Gastroesophageal sphincter (tissue), 4 donors: ENCODE results near the gene IL1B. TPM values are rescaled to one million over a fixed set of nuclear protein-coding genes. Genes with fewer than 3 reads are reported as not detected.
"Not testable (repeated sequence)": the region's sequence is repeated elsewhere in the genome, so short reads cannot be mapped to it uniquely, and the experiment has no call there.

Source experiments
- ATAC-seq: fragments of 150-250 bp; one replicate; pipeline ENCODE4 v1.9.1; 2016; ENCODE audit warnings: mild to moderate bottlenecking, moderate library complexity
- H3K27ac ChIP-seq, 4 donors: fragments of 200-600 bp; sonication (generic) in 3 of 4; 1 replicate in 3 of 4; 2 replicates in 1 of 4; pipeline ENCODE4 v1.5.1; 2016 to 2019
- H3K27me3 ChIP-seq: fragments of 200-600 bp; sonication (generic); one replicate; pipeline ENCODE4 v1.5.1; 2019
- H3K36me3 ChIP-seq, 2 donors: fragments of 200-600 bp; sonication (generic); one replicate each; pipeline ENCODE4 v1.5.1; 2019; ENCODE audit warnings: control low read depth in 1 of 2
- H3K4me1 ChIP-seq, 3 donors: fragments of 200-600 bp; sonication (generic); 1 replicate in 2 of 3; 2 replicates in 1 of 3; pipeline ENCODE4 v1.5.1; 2016 to 2019; ENCODE audit warnings: control low read depth in 2 of 3
- H3K4me3 ChIP-seq, 2 donors: fragments of 200-600 bp; sonication (generic); one replicate each; pipeline ENCODE4 v1.5.1; 2019; ENCODE audit warnings: mild to moderate bottlenecking in 1 of 2, moderate library complexity in 1 of 2
- H3K9me3 ChIP-seq, 3 donors: fragments of 200-600 bp; sonication (generic); one replicate each; pipeline ENCODE4 v1.5.1; 2017 to 2019; ENCODE audit warnings: control low read depth in 2 of 3
- EP300 ChIP-seq: sonication (generic); formaldehyde crosslinking; IDR thresholded peaks from one replicate; pipeline ENCODE4 v1.6.1; 2017; ENCODE audit warnings: antibody characterized with exemption, mild to moderate bottlenecking
- POLR2A ChIP-seq, 2 donors: fragments of 450-650 bp; IDR thresholded peaks; one replicate each; pipeline ENCODE4 v1.6.1; 2017; ENCODE audit warnings: antibody characterized with exemption in 2 of 2, mild to moderate bottlenecking in 2 of 2, moderate library complexity in 1 of 2
- POLR2AphosphoS5 ChIP-seq: sonication (generic); formaldehyde crosslinking; IDR thresholded peaks from one replicate; pipeline ENCODE4 v1.6.1; 2017; ENCODE audit warnings: antibody characterized with exemption
- WGBS, 2 donors: methylation state at CpG; one replicate each; pipeline ENCODE4 v1.1.5; 2018; ENCODE audit warnings: low coverage in 1 of 2; 5-methylcytosine and 5-hydroxymethylcytosine counted together
- total RNA-seq, 4 donors: library from RNA; depleted of rRNA; stranded (reverse); fragments of >200 nt; gene quantifications; one replicate each; pipeline ENCODE4 v1.1.0, GENCODE V29; 2016
- TF ChIP-seq, protein P1 (sequence below), 4 experiments: fragments of 200-600 bp in 2 of 4; fragments of 450-650 bp in 2 of 4; sonication (generic) in 1 of 4; IDR thresholded peaks; one replicate each; pipeline ENCODE4 v1.5.1; 2017 to 2019; ENCODE audit warnings: antibody characterized with exemption in 4 of 4, mild to moderate bottlenecking in 2 of 4, moderate library complexity in 2 of 4

The IL1B gene
- total RNA-seq, 4 donors from 2014 or later = 2.7 to 3.2 TPM; not detected in 2

DNA sequence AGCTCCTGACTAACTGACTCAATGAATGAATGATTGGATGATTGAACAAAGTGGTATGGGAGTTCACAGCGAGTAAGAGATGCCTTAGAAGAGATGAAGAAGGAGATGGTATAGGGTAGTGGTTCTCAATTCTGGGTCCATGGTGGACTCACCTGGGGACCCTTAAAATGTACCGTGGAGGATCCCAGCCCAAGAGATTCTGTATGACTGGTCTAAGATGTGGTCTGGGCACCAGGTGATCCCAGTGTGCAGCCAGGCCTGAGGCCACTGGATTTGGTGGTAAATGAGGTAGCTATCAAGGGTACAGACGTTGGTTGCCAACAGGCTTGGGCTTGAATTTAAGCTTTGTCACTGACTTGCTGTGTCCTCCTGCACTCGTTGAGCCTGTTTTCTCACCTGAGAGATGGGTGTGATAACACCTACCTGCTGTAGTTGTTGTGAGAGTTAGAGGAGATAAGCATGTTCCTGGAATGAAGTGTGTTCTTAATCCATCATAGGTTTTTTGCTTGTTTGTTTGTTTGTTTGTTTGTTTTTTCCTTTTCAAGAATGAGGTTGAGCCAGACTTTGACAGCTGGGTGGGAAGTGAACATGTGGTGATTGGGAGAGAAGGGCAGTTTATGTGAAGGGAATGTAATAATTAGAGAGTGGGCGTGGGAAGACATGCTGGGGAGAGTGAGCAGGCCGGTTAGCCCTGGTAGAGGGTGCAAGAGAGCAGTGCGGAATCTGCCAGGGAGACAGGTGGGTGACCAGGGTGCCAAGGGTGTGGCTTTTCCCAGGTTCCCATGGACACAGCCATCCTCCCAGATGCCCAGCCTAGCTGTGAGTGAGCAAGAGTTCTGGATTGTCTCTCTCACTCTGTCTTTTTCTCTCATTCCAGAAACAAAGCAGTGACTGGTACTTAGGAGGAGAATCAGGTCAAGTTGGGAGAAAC lies 31.4 kb upstream of the IL1B start:
- no peaks in the 10 kb centered on the region for H3K36me3 ChIP-seq
- WGBS, 2 donors = 62 to 82% methylated on average over 3 to 7 of the region's 7 CpGs
- TF ChIP-seq, protein P1, sequence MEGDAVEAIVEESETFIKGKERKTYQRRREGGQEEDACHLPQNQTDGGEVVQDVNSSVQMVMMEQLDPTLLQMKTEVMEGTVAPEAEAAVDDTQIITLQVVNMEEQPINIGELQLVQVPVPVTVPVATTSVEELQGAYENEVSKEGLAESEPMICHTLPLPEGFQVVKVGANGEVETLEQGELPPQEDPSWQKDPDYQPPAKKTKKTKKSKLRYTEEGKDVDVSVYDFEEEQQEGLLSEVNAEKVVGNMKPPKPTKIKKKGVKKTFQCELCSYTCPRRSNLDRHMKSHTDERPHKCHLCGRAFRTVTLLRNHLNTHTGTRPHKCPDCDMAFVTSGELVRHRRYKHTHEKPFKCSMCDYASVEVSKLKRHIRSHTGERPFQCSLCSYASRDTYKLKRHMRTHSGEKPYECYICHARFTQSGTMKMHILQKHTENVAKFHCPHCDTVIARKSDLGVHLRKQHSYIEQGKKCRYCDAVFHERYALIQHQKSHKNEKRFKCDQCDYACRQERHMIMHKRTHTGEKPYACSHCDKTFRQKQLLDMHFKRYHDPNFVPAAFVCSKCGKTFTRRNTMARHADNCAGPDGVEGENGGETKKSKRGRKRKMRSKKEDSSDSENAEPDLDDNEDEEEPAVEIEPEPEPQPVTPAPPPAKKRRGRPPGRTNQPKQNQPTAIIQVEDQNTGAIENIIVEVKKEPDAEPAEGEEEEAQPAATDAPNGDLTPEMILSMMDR (IDR thresholded peaks at IDR 0.05) = no peak
- TF ChIP-seq POLR2A (IDR thresholded peaks at IDR 0.05) = no peak
- no peaks in the 10 kb centered on the region for H3K4me1 ChIP-seq
- H3K4me3 ChIP-seq = no peak overlapping the region
- H3K9me3 ChIP-seq = no peaks in the 10 kb centered on the region
- no peak overlapping the region for H3K27ac ChIP-seq
- no peaks in the 10 kb centered on the region for H3K27me3 ChIP-seq
- ATAC-seq = no peak

- Histone ChIP-seq H3K27me3 (no peaks in the 10 kb centered on the region), H3K27ac (no peak overlapping the region), H3K9me3 (no peaks in the 10 kb centered on the region), H3K4me1 (no peaks in the 10 kb centered on the region), H3K4me3 (no peak overlapping the region), H3K36me3 (no peaks in the 10 kb centered on the region)
- 72 to 82% methylated on average over 4 to 8 of the region's 8 CpGs for WGBS, 2 donors
- no peak for ATAC-seq
- TF ChIP-seq, protein P1 (IDR thresholded peaks at IDR 0.05) = no peak
- no peak for TF ChIP-seq POLR2AphosphoS5
- no peak for TF ChIP-seq EP300
- no peak for TF ChIP-seq POLR2A (IDR thresholded peaks at IDR 0.05)
Measured at GRCh38 chr2:112866128-112866835, 29.7 kb upstream of the IL1B start.

- no peak for ATAC-seq
- Histone ChIP-seq H3K4me1 (no peaks in the 10 kb centered on the region), H3K27me3 (no peaks in the 10 kb centered on the region), H3K36me3 (no peaks in the 10 kb centered on the region), H3K4me3 (no peak overlapping the region), H3K9me3 (peaks cover 0 to 8% (median 0%) of the 10 kb centered on the region in 3 donors), H3K27ac (no peak overlapping the region)
- TF ChIP-seq EP300 = no peak
- WGBS, 2 donors = 75 to 100% methylated on average over 1 of the region's 1 CpG
Measured at GRCh38 chr2:112864072-112864471, 27.5 kb upstream of the IL1B start.

DNA sequence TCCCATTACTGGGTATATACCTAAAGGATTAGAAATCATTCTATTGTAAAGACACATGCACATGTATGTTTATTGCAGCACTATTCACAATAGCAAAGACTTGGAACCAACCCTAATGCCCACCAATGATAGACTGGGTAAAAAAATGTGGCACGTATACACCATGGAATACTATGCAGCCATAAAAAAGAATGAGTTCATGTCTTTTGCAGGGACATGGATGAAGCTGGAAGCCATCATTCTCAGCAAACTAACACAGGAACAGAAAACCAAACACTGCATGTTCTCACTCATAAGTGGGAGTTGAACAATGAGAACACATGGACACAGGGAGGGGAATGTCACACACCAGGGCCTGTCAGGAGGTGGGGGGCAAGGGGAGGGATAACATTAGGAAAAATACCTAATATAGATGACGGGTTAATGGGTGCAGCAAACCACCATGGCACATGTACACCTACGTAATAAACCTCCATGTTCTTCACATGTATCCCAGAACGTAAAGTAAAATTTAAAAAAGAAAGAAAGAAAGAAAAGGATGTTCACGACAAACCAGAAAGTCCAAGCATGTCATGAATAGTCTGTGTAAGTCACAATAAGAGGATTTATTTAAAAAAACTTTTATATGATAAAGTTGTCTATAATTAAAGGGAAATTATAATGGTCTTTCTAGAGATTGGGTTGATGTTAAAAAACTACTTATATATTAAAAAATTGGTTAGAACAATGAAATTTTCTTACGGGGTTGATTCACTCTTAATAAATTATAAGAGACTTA lies 23.0 kb upstream of the IL1B start:
- not testable (repeated sequence) for ATAC-seq, H3K27me3 ChIP-seq
- WGBS, 2 donors = 73 to 74% methylated on average over 4 to 6 of the region's 6 CpGs

GRCh38 chr2:112850588-112850987 lies 14.0 kb upstream of the IL1B start:
- no peak overlapping the region for H3K27ac ChIP-seq
- WGBS, 2 donors = 67 to 100% methylated on average over 1 to 4 of the region's 5 CpGs
- H3K4me3 ChIP-seq = no peak overlapping the region
- TF ChIP-seq, protein P1 (IDR thresholded peaks at IDR 0.05) = no peak
- TF ChIP-seq EP300 (no peak), POLR2A (IDR thresholded peaks at IDR 0.05) (no peak), POLR2AphosphoS5 (no peak)
- no peaks in the 10 kb centered on the region for H3K36me3 ChIP-seq
- no peaks in the 10 kb centered on the region for H3K9me3 ChIP-seq
- H3K27me3 ChIP-seq = no peaks in the 10 kb centered on the region
- H3K4me1 ChIP-seq = no peaks in the 10 kb centered on the region
- ATAC-seq = no peak

More for the DNA sequence above, 23.0 kb upstream of the IL1B start:
- not testable (repeated sequence) for H3K36me3 ChIP-seq, H3K4me1 ChIP-seq, H3K9me3 ChIP-seq, H3K4me3 ChIP-seq, H3K27ac ChIP-seq
